ENCODE data around the gene YY1. TPM values are rescaled to one million over a fixed set of nuclear protein-coding genes. Genes with fewer than 3 reads are reported as not detected.
A peak's percentile ranks its signal among the peaks of the same experiment; 100 is the strongest.
"Not testable (repeated sequence)": the region's sequence is repeated elsewhere in the genome, so short reads cannot be mapped to it uniquely, and the experiment has no call there.

The YY1 gene
- polyA plus RNA-seq, 3 donors from 2014 or later: 12.9 to 23.6 (median 15.9) TPM

- Mint-ChIP-seq H3K4me3 (no peak overlapping the region), H3K9me3 (no peaks in the 10 kb centered on the region), H3K27ac (no peak overlapping the region), H3K27me3 (ENCODE audit: low read depth in 3 of 3) (peaks cover 0 to 2% (median 0%) of the 10 kb centered on the region in 3 donors), H3K4me1 (peaks cover 5 to 6% of the 10 kb centered on the region in 2 donors), H3K36me3 (no peaks in the 10 kb centered on the region)
- peak; percentile 57 to 65 (median 60) for DNase-seq
Measured at GRCh38 chr14:100221533-100222223, 17.3 kb upstream of the YY1 start.

- Mint-ChIP-seq H3K4me3 (no peak overlapping the region), H3K4me1 (peaks cover 5 to 6% of the 10 kb centered on the region in 2 donors), H3K27me3 (ENCODE audit: low read depth in 3 of 3) (peaks cover 0 to 2% (median 0%) of the 10 kb centered on the region in 3 donors), H3K9me3 (no peaks in the 10 kb centered on the region), H3K27ac (no peak overlapping the region), H3K36me3 (no peaks in the 10 kb centered on the region)
- no peak for DNase-seq
Measured at GRCh38 chr14:100222224-100223093, 16.5 kb upstream of the YY1 start.

DNA sequence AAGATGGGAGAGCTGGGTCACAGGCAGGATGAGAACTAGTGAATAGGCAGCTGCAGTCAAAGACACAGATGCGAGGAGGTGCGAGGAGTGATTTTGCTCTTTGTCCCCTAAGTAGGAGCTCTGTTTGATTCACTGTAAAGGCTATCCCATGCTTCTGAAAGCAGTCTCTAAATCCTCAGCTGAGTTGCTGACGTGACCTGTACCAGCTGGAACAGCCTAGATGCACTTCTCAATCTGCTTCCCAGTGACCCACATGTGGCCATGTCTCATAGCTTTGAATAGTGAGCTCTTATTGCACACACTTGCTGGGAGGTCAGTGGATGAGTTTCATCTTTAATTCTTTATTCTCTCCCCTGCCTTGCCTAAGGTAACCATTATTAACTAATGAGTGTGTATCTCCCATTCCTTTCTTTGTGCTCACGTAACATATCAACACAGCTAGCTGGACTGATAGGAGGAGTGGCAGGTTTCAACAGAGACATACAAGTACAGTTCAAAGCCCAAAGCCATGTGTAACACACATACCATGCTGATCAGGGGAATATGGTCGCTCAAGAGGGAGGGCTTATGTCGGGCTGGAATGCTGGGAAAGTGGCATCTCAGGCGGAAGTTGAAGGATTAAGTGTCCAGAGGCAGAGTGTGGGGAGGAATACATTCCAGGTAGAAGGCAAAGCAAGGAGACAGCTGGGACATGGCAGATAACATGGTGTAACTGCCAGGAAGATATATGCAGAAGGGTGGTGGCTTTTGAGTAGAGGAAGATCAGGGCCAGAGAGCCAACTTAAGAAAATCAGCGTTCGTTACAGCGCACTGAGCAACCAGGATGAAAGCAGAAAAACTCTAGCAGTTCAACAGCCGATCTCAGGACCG, 15.4 kb upstream of the YY1 start:
- peak overlapping the region; percentile 35 to 87 (median 70) for H3K27ac Mint-ChIP-seq
- H3K36me3 Mint-ChIP-seq: no peaks in the 10 kb centered on the region
- DNase-seq: no peak
- peak overlapping the region in 4 of 5 donors; percentile 49 to 64 (median 58) for H3K4me3 Mint-ChIP-seq
- peaks cover 0 to 2% (median 0%) of the 10 kb centered on the region in 3 donors for H3K27me3 Mint-ChIP-seq (ENCODE audit: low read depth in 3 of 3)
- H3K9me3 Mint-ChIP-seq: no peaks in the 10 kb centered on the region
- peaks cover 5 to 6% of the 10 kb centered on the region in 2 donors for H3K4me1 Mint-ChIP-seq

DNA sequence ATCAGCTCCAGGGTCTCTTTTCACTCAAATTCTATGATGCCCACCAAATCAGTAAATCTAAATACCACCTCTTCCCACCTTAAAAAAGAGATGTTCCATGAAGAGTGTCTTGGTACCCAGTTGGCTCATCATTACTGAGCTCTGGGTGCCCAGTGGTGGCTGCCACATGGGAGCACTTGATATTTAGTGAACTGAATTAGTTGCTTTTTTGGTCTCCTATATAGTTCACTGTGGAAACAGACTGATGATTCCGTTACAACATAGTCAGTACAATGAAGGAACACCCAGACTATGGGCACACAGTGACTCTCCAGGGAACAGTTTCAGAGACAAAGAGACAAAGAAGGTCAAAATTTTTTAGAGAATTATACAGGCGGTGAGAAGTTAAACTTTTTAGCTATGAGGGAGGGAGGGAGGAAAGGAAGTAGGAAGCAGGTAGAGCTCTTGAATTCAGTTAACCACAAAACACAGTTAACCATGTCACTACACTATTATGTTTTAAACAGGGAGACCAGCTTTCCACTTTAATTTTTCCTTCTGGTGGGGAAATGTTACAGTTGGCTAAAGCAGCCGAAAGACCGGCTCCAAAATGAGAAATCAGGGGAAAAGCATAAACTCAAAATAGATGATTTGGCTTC, 14.6 kb upstream of the YY1 start:
- Mint-ChIP-seq H3K27me3 (ENCODE audit: low read depth in 3 of 3) (peaks cover 0 to 2% (median 0%) of the 10 kb centered on the region in 3 donors), H3K9me3 (no peaks in the 10 kb centered on the region), H3K36me3 (peaks cover 0 to under 1% (median 0%) of the 10 kb centered on the region in 3 donors), H3K4me1 (peaks cover 3 to 6% of the 10 kb centered on the region in 2 donors), H3K4me3 (peak overlapping the region in 4 of 5 donors; percentile 1 to 56 (median 43)), H3K27ac (peak overlapping the region; percentile 6 to 75 (median 42))
- DNase-seq: no peak

DNA sequence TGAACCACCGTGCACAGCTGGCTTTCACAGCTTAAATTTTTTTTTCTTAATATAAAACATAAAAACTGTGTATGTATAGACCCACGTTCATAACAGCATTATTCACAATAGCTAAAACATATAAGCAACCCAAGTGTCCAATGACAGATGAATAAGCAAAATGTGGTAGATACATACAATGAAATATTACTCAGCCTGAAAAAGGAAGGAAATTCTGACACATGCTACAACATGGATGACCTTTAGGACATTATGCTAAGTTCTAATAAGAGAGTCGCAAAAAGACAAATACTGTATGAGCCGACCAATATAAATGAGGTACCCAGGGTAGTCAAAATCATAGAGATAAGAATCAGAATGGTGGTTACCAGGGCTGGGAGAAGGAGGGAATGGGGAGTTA, 13.8 kb upstream of the YY1 start:
- Mint-ChIP-seq H3K36me3 (peaks cover 0 to 5% (median 2%) of the 10 kb centered on the region in 3 donors), H3K4me3 (no peak overlapping the region), H3K27me3 (ENCODE audit: low read depth in 3 of 3) (peaks cover 0 to 2% (median 0%) of the 10 kb centered on the region in 3 donors), H3K9me3 (no peaks in the 10 kb centered on the region), H3K27ac (peak overlapping the region in 3 of 6 donors; percentile 0 to 47 (median 6)), H3K4me1 (peaks cover 6 to 7% of the 10 kb centered on the region in 2 donors)
- no peak for DNase-seq

DNA sequence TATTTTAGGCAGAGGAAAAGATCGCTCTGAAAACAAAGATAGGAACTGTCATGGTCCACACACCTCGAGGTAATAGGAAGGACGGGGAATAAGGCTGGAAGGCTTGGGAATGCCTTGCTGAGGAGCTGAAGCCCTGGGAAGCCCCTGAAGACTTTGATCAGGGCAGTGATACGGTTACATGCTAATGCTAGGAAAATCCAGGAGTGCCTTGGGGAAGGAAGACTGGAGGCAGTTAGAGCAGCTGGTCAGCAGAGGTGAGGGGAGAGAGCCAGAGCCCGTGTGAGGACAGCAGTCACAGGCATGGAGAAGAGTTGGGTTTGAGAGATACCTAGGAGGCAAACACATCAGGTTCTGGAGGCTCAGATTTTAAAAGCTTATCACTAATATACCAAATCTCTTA, 8.6 kb upstream of the YY1 start:
- Mint-ChIP-seq H3K27me3 (ENCODE audit: low read depth in 3 of 3) (no peaks in the 10 kb centered on the region), H3K4me1 (peaks cover 10 to 12% of the 10 kb centered on the region in 2 donors), H3K27ac (peak overlapping the region in 1 of 6 donors; percentile 59), H3K9me3 (no peaks in the 10 kb centered on the region), H3K36me3 (peaks cover 0 to 8% (median 3%) of the 10 kb centered on the region in 3 donors), H3K4me3 (no peak overlapping the region)
- no peak for DNase-seq

GRCh38 chr14:100234511-100234910, 4.4 kb upstream of the YY1 start:
- Mint-ChIP-seq H3K9me3 (no peaks in the 10 kb centered on the region), H3K36me3 (peaks cover 0 to 6% (median 3%) of the 10 kb centered on the region in 3 donors), H3K4me1 (peaks cover 26 to 34% of the 10 kb centered on the region in 2 donors), H3K27me3 (ENCODE audit: low read depth in 3 of 3) (peaks cover 6 to 17% (median 8%) of the 10 kb centered on the region in 3 donors), H3K4me3 (no peak overlapping the region), H3K27ac (peak overlapping the region in 1 of 6 donors; percentile 26)
- no peak for DNase-seq

- not testable (repeated sequence) for DNase-seq, H3K9me3 Mint-ChIP-seq, H3K36me3 Mint-ChIP-seq
- Mint-ChIP-seq H3K4me1 (peaks cover 33 to 43% of the 10 kb centered on the region in 2 donors), H3K27ac (peak overlapping the region; percentile 93 to 98 (median 96)), H3K4me3 (peak overlapping the region; percentile 88 to 96 (median 93)), H3K27me3 (ENCODE audit: low read depth in 3 of 3) (peaks cover 6 to 26% (median 10%) of the 10 kb centered on the region in 3 donors)
Measured at GRCh38 chr14:100236271-100236818, 2.6 kb upstream of the YY1 start.

GRCh38 chr14:100236881-100237280, 2.1 kb upstream of the YY1 start:
- no peaks in the 10 kb centered on the region for H3K9me3 Mint-ChIP-seq
- DNase-seq: no peak
- H3K4me1 Mint-ChIP-seq: peaks cover 38 to 49% of the 10 kb centered on the region in 2 donors
- peaks cover 6 to 26% (median 10%) of the 10 kb centered on the region in 3 donors for H3K27me3 Mint-ChIP-seq (ENCODE audit: low read depth in 3 of 3)
- peak overlapping the region; percentile 93 to 98 (median 96) for H3K27ac Mint-ChIP-seq
- peaks cover 0 to under 1% (median 0%) of the 10 kb centered on the region in 3 donors for H3K36me3 Mint-ChIP-seq
- peak overlapping the region; percentile 88 to 96 (median 93) for H3K4me3 Mint-ChIP-seq

GRCh38 chr14:100237735-100238418, 1.1 kb upstream of the YY1 start:
- Mint-ChIP-seq H3K27ac (peak overlapping the region; percentile 93 to 98 (median 96)), H3K27me3 (ENCODE audit: low read depth in 3 of 3) (peaks cover 6 to 26% (median 10%) of the 10 kb centered on the region in 3 donors), H3K4me1 (peaks cover 47 to 59% of the 10 kb centered on the region in 2 donors), H3K4me3 (peak overlapping the region; percentile 88 to 96 (median 93)), H3K9me3 (no peaks in the 10 kb centered on the region), H3K36me3 (peaks cover 0 to 3% (median 0%) of the 10 kb centered on the region in 3 donors)
- peak; percentile 58 to 69 (median 66) for DNase-seq

- DNase-seq: peak in 1 of 3 donors; percentile 31
- Mint-ChIP-seq H3K27ac (peak overlapping the region; percentile 40 to 90 (median 86)), H3K4me1 (peaks cover 56 to 66% of the 10 kb centered on the region in 2 donors)
Measured at GRCh38 chr14:100239211-100239839, 381 bp downstream of the YY1 start.

More at GRCh38 chr14:100239211-100239839, 381 bp downstream of the YY1 start:
- no peaks in the 10 kb centered on the region for H3K9me3 Mint-ChIP-seq
- peak overlapping the region; percentile 81 to 89 (median 89) for H3K4me3 Mint-ChIP-seq
- H3K27me3 Mint-ChIP-seq (ENCODE audit: low read depth in 3 of 3): peaks cover 6 to 26% (median 10%) of the 10 kb centered on the region in 3 donors
- H3K36me3 Mint-ChIP-seq: peaks cover 0 to 3% (median 0%) of the 10 kb centered on the region in 3 donors

Data from immature natural killer cell (primary cell).